Body of pancreas (tissue), 4 donors: ENCODE data around the gene ZFYVE9. TPM values are rescaled to one million over a fixed set of nuclear protein-coding genes. Genes with fewer than 3 reads are reported as not detected.

Source experiments
- ATAC-seq: fragments of 150-250 bp; one replicate; pipeline ENCODE4 v1.9.1; 2016
- DNase-seq, 4 donors: peaks; one replicate each; pipeline ENCODE4 v3.0.0-alpha.2; 2019
- H3K27ac ChIP-seq, 4 donors: fragments of 200-600 bp; sonication (generic); 1 replicate in 3 of 4; 2 replicates in 1 of 4; pipeline versions ENCODE4 v1.5.1 to v1.6.1; 2016 to 2019; ENCODE audit warnings: mild to moderate bottlenecking in 1 of 4, mixed read lengths in 1 of 4, moderate library complexity in 1 of 4
- H3K27me3 ChIP-seq, 2 donors: fragments of 200-600 bp; sonication (generic); one replicate each; pipeline ENCODE4 v1.6.0; 2016; ENCODE audit warnings: mild to moderate bottlenecking in 1 of 2
- H3K36me3 ChIP-seq, 2 donors: fragments of 200-600 bp; sonication (generic); replicated peaks in 1 of 2; 2 replicates each; pipeline ENCODE4 v1.5.1; 2016; ENCODE audit warnings: low read depth in 2 of 2; ENCODE audit not compliant: insufficient read depth in 1 of 2
- H3K4me1 ChIP-seq: fragments of 200-600 bp; sonication (generic); one replicate; pipeline ENCODE4 v1.6.0; 2016
- H3K4me3 ChIP-seq, 2 donors: fragments of 200-600 bp; sonication (generic); 1 replicate in 1 of 2; 2 replicates in 1 of 2; pipeline ENCODE4 v1.5.1; 2016 to 2019
- H3K9me3 ChIP-seq, 3 donors: fragments of 200-600 bp; sonication (generic); 1 replicate in 2 of 3; 2 replicates in 1 of 3; pipeline ENCODE4 v1.5.1; 2016
- POLR2A ChIP-seq, 3 donors: fragments of 450-650 bp; IDR thresholded peaks; one replicate each; pipeline ENCODE4 v1.6.1; 2016; ENCODE audit warnings: antibody characterized with exemption in 3 of 3, mild to moderate bottlenecking in 2 of 3
- WGBS, 2 donors: methylation state at CpG; one replicate each; pipeline ENCODE4 v1.1.5; 2017; 5-methylcytosine and 5-hydroxymethylcytosine counted together
- intact Hi-C: fragments of 100-400 bp; cut with DNase I; formaldehyde crosslinking; loops from one replicate; pipeline ENCODE4 v1.15.1; 2023
- total RNA-seq, 2 donors: library from RNA; depleted of rRNA; stranded (reverse); fragments of >200 nt; gene quantifications; one replicate each; pipeline ENCODE4 v1.1.0, GENCODE V29; 2016
- TF ChIP-seq, protein P1 (sequence below), 7 experiments: fragments of 450-650 bp in 4 of 7; fragments of 200-600 bp in 3 of 7; sonication (generic) in 3 of 7; IDR thresholded peaks; one replicate each; pipeline ENCODE4 v1.5.1; 2016 to 2019; ENCODE audit warnings: antibody characterized with exemption in 7 of 7

The ZFYVE9 gene
- total RNA-seq, 2 donors from 2014 or later, result 21.5 to 23.4 TPM

DNA sequence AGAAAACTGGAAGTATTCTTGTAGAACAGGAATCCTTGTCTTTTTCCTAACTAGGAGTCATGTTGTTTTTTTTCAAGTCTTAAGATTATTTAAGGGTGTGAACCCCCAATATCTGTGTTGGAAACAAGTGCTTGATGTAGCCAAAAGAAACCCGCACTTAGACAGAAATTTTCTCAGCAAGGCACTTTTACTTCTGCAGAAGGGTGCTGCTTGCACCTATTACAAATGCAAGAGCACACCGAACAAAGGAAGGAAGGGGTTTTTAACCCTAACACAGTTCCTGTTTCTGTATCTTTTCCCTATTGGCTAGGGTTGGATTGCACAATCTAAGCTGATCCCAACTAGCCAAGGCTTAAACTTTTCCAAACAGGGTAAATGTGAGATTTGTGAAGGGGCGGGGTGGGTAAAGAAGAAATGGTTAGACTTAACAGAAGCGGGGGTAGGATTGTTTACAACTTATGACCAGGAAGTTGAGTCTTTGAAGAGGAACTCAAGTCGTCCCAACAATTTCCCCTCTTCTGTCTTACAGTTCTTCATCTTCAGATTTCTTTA is 75.1 kb downstream of the ZFYVE9 start:
- DNase-seq (no peak), ATAC-seq (no peak)
- no peaks in the 10 kb centered on the region for H3K36me3 ChIP-seq
- H3K4me1 ChIP-seq, result no peaks in the 10 kb centered on the region
- 90 to 97% methylated on average over 5 of the region's 5 CpGs for WGBS, 2 donors
- no peak overlapping the region for H3K27ac ChIP-seq
- no peaks in the 10 kb centered on the region for H3K27me3 ChIP-seq
- intact Hi-C loops, result no loop called here
- TF ChIP-seq POLR2A (IDR thresholded peaks at IDR 0.05), result no peak
- TF ChIP-seq, protein P1, sequence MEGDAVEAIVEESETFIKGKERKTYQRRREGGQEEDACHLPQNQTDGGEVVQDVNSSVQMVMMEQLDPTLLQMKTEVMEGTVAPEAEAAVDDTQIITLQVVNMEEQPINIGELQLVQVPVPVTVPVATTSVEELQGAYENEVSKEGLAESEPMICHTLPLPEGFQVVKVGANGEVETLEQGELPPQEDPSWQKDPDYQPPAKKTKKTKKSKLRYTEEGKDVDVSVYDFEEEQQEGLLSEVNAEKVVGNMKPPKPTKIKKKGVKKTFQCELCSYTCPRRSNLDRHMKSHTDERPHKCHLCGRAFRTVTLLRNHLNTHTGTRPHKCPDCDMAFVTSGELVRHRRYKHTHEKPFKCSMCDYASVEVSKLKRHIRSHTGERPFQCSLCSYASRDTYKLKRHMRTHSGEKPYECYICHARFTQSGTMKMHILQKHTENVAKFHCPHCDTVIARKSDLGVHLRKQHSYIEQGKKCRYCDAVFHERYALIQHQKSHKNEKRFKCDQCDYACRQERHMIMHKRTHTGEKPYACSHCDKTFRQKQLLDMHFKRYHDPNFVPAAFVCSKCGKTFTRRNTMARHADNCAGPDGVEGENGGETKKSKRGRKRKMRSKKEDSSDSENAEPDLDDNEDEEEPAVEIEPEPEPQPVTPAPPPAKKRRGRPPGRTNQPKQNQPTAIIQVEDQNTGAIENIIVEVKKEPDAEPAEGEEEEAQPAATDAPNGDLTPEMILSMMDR (IDR thresholded peaks at IDR 0.05), result no peak
- H3K9me3 ChIP-seq, result peaks cover 0 to 9% (median 0%) of the 10 kb centered on the region in 3 donors
- H3K4me3 ChIP-seq, result no peak overlapping the region

DNA sequence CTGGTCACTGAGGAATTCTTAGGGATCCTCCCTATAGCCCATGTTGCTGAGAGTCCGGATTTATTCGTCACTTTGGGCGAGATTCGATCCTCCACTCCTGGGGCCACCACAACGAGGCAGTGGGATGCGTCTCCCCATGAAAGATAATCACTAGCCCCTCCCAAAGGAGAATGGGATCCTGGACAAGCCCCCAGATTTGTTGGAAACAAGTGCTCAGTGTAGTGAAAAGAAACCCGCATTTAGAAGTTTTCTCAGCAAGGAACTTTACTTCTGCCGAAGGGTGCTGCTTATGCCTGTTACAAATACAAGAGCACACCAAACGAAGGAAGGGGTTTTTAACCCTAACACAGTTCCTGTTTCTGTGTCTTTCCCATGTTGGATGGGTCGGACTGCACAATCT is 83.3 kb downstream of the ZFYVE9 start:
- H3K27ac ChIP-seq, result no peak overlapping the region
- TF ChIP-seq POLR2A (IDR thresholded peaks at IDR 0.05), result no peak
- TF ChIP-seq, protein P1 (IDR thresholded peaks at IDR 0.05), result no peak
- DNase-seq, result no peak
- H3K4me3 ChIP-seq, result no peak overlapping the region
- H3K36me3 ChIP-seq, result no peaks in the 10 kb centered on the region
- no peaks in the 10 kb centered on the region for H3K27me3 ChIP-seq
- H3K9me3 ChIP-seq, result peaks cover 0 to 24% (median 0%) of the 10 kb centered on the region in 3 donors
- intact Hi-C loops, result no loop called here
- 88 to 94% methylated on average over 10 of the region's 10 CpGs for WGBS, 2 donors
- no peak for ATAC-seq
- no peaks in the 10 kb centered on the region for H3K4me1 ChIP-seq

DNA sequence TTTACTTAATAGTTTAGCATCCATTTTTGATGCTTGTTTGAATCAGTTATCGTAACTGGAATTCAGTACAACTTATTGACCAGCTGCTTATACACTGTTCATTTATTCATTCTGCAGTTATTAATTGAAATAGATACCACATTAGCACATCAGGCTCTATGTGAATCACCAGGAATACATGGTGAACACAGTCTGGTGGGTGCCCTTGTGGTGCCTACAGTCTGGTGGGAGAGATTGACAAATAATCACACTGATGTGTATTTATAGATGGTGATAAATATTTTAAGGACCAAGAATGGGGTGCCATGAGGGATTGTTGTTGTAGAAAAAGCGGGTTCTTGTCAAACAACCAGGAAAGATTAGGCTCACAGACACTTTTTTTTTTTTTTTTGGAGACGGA is 87.6 kb downstream of the ZFYVE9 start:
- intact Hi-C loops, result no loop called here
- ATAC-seq (no peak), DNase-seq (no peak)
- H3K9me3 ChIP-seq, result peaks cover 0 to 16% (median 0%) of the 10 kb centered on the region in 3 donors
- H3K36me3 ChIP-seq, result no peaks in the 10 kb centered on the region
- no peaks in the 10 kb centered on the region for H3K4me1 ChIP-seq
- TF ChIP-seq, protein P1 (IDR thresholded peaks at IDR 0.05), result no peak
- no peak for TF ChIP-seq POLR2A (IDR thresholded peaks at IDR 0.05)
- no peak overlapping the region for H3K27ac ChIP-seq
- no peaks in the 10 kb centered on the region for H3K27me3 ChIP-seq
- 91 to 97% methylated on average over 3 of the region's 3 CpGs for WGBS, 2 donors
- H3K4me3 ChIP-seq, result no peak overlapping the region

DNA sequence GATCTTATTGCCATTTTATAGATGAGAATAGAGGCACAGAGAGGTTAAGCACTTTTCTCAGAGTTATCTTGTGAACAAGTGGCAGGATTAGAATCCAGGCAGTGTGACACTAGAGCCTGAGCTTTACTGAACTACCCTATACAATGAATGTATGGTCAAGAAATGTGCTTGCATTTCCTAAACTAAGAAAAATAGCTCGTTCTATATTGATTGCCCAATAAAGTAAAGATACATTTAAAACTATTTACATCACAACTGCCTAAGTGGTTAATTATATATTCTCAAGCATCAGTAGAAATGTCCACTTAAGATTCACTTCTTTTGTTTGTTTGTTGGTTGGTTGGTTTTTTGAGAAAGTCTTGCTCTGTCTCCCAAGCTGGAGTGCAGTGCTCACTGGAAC is 91.6 kb downstream of the ZFYVE9 start:
- intact Hi-C loops, result no loop called here

More for the DNA sequence above, 91.6 kb downstream of the ZFYVE9 start:
- 83 to 97% methylated on average over 1 of the region's 1 CpG for WGBS, 2 donors
- TF ChIP-seq POLR2A (IDR thresholded peaks at IDR 0.05), result no peak
- TF ChIP-seq, protein P1 (IDR thresholded peaks at IDR 0.05), result no peak
- Histone ChIP-seq H3K27me3 (no peaks in the 10 kb centered on the region), H3K4me1 (no peaks in the 10 kb centered on the region), H3K4me3 (no peak overlapping the region), H3K27ac (no peak overlapping the region), H3K9me3 (no peaks in the 10 kb centered on the region), H3K36me3 (no peaks in the 10 kb centered on the region)
- no peak for DNase-seq
- ATAC-seq, result no peak
